NCI-H2227 (cell line): ENCODE measurements around the gene PODNL1.

Source experiments
- DNase-seq: peaks from one replicate; lab custom pipeline; 2025; ENCODE audit not compliant: unreplicated experiment; lab: John Stamatoyannopoulos, UW

Gene PODNL1

GRCh38 chr19:13938301-13939064 lies at the start of gene PODNL1:
Gene PODNL1 (minus strand): TSS chr19:13938417. CDS start chr19:13938181, 236 bp downstream.
- no peak for DNase-seq

- DNase-seq: no peak
Observed at GRCh38 chr19:13987101-13987890, 49.1 kb upstream of the PODNL1 start.

- peak; percentile 57 for DNase-seq
Observed at GRCh38 chr19:13986348-13986904, 48.2 kb upstream of the PODNL1 start.

GRCh38 chr19:13985771-13986347 lies 47.6 kb upstream of the PODNL1 start:
- no peak for DNase-seq

GRCh38 chr19:13984875-13985741 lies 46.9 kb upstream of the PODNL1 start:
- no peak for DNase-seq

GRCh38 chr19:13984186-13984585 lies 46.0 kb upstream of the PODNL1 start:
- DNase-seq: no peak

GRCh38 chr19:13983213-13983889 lies 45.1 kb upstream of the PODNL1 start:
- DNase-seq: no peak

- DNase-seq: no peak
Observed at GRCh38 chr19:13982773-13983172, 44.6 kb upstream of the PODNL1 start.

GRCh38 chr19:13981988-13982501 lies 43.8 kb upstream of the PODNL1 start:
- no peak for DNase-seq

- no peak for DNase-seq
Observed at GRCh38 chr19:13981467-13981866, 43.2 kb upstream of the PODNL1 start.

- DNase-seq: no peak
Observed at GRCh38 chr19:13981021-13981420, 42.8 kb upstream of the PODNL1 start.

- DNase-seq: no peak
Observed at GRCh38 chr19:13980340-13980739, 42.1 kb upstream of the PODNL1 start.

- DNase-seq: no peak
Observed at GRCh38 chr19:13979686-13980085, 41.5 kb upstream of the PODNL1 start.

GRCh38 chr19:13979244-13979615 lies 41.0 kb upstream of the PODNL1 start:
- no peak for DNase-seq

- no peak for DNase-seq
Observed at GRCh38 chr19:13978351-13979243, 40.4 kb upstream of the PODNL1 start.

GRCh38 chr19:13977803-13978202 lies 39.6 kb upstream of the PODNL1 start:
- no peak for DNase-seq

GRCh38 chr19:13976446-13976845 lies 38.2 kb upstream of the PODNL1 start:
- no peak for DNase-seq

GRCh38 chr19:13975870-13976269 lies 37.7 kb upstream of the PODNL1 start:
- no peak for DNase-seq

GRCh38 chr19:13974073-13974472 lies 35.9 kb upstream of the PODNL1 start:
- DNase-seq: no peak
